Measurements from ENCODE around the gene AKAP1.

Gene AKAP1

DNA sequence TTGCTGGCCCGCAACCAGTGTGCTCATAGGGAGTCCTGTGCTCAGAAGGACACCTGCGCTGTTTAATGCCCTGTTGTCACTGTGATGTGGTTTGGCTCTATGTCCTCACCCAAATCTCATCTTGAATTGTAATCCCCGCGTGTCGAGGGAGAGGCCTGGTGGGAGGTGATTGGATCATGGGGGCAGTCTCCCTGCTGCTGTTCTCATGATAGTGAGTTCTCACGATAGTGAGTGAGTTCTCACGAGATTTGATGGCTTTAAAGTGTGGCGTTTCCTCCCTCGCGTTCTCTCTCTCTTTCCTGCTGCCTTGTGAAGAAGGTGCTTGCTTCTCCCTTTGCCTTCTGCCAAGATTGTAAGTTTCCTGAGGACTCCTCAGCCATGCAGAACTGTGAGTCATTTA, 66.8 kb downstream of the AKAP1 start:
- no peak overlapping the region for H3K4me3 ChIP-seq (replicated peaks; ENCODE audit: low read depth, low read length)
- TF ChIP-seq, protein P1, sequence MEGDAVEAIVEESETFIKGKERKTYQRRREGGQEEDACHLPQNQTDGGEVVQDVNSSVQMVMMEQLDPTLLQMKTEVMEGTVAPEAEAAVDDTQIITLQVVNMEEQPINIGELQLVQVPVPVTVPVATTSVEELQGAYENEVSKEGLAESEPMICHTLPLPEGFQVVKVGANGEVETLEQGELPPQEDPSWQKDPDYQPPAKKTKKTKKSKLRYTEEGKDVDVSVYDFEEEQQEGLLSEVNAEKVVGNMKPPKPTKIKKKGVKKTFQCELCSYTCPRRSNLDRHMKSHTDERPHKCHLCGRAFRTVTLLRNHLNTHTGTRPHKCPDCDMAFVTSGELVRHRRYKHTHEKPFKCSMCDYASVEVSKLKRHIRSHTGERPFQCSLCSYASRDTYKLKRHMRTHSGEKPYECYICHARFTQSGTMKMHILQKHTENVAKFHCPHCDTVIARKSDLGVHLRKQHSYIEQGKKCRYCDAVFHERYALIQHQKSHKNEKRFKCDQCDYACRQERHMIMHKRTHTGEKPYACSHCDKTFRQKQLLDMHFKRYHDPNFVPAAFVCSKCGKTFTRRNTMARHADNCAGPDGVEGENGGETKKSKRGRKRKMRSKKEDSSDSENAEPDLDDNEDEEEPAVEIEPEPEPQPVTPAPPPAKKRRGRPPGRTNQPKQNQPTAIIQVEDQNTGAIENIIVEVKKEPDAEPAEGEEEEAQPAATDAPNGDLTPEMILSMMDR (IDR thresholded peaks at IDR 0.05; ENCODE audit: low read depth, low read length, missing control alignments): no peak
- no peak for DNase-seq (ENCODE audit: extremely low read depth, low read depth)

DNA sequence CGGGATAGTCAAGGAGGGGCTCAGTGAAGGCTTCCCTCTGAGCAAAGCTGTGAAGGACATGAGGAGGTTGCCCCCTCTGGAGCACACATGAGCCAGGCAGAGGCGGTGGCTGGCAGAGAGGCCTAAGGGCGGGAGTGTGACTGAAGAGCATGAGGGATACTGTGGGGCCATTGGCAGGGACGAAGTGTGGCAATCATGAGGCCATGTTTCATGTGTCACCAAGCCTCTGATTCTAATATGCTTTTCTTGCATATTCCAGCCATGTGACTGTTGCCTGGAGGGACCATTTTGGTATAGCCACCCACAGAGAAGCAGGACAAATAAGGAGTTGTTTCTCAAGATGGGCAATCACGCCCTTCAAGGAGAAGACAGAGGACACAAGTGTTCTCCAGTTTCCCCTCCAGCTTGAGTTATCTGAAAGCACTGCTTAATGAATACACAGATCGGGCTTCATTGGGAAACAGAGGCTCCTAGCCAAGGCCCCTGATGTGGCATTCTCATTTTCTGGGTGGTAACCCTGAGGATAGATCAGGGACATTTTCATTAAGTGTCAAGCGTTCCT, 68.0 kb downstream of the AKAP1 start:
- TF ChIP-seq, protein P1 (IDR thresholded peaks at IDR 0.05; ENCODE audit: low read depth, low read length, missing control alignments): no peak
- no peak for DNase-seq (ENCODE audit: extremely low read depth, low read depth)
- H3K4me3 ChIP-seq (replicated peaks; ENCODE audit: low read depth, low read length): no peak overlapping the region

DNA sequence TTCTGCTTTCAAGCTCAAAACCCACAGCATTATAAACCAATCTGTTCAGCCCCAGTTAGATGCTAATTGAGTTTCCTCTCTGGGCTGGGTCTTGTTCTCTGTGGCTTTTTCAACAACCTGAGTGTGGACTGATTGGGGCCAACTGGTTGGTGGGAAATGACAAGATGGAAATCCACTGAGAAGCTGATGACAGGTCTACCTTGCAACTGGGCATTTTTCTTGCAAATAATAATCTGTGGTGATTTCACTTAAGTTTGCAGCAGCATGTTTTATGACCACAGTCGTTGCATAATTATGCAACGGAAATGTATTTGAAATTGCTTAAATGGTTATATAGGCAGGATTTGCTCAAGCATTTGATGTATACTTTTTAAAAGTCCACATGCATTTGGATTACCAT, 69.9 kb downstream of the AKAP1 start:
- no peak overlapping the region for H3K4me3 ChIP-seq (replicated peaks; ENCODE audit: low read depth, low read length)
- no peak for DNase-seq (ENCODE audit: extremely low read depth, low read depth)
- TF ChIP-seq, protein P1 (IDR thresholded peaks at IDR 0.05; ENCODE audit: low read depth, low read length, missing control alignments): no peak

DNA sequence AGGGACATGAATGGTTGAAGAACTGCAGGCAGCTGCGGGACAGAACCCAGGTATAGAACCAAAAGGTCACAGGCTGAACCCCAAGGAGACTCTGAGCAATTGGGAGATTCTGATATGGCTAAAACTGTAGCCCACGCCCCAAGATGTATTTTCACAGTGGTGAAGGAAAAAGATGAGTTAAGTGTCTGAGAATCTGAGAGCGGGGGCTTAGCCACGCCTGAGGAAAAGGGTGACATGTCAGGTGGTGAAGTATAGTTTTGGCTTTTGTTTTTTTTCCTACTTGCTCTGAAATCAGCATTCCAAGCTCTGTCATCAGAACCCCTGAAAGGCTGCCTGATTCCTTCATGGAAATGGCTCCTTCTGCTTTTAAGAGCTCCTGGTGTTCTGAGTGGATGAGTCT, 73.3 kb downstream of the AKAP1 start:
- TF ChIP-seq, protein P1 (IDR thresholded peaks at IDR 0.05; ENCODE audit: low read depth, low read length, missing control alignments): no peak
- H3K4me3 ChIP-seq (replicated peaks; ENCODE audit: low read depth, low read length): no peak overlapping the region
- no peak for DNase-seq (ENCODE audit: extremely low read depth, low read depth)

DNA sequence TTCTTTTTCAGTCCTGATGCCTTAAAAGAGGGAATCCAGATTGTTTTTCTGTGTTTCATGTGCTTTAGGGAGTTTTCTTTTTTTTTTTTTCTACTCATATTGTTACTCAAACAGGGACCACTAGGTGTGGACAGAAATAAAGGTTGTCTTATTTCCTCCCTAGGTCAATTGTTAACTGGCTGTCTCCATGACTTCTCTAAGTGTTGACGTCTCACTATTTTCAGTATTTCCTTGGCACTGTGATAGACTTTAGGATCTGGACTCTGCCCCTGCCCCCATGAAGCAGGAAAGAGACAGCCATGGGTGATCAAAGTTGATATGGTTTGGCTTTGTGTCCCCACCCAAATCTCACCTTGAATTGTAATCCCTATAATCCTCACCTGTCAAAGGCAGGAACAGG, 73.7 kb downstream of the AKAP1 start:
- TF ChIP-seq, protein P1 (IDR thresholded peaks at IDR 0.05; ENCODE audit: low read depth, low read length, missing control alignments): no peak
- DNase-seq (ENCODE audit: extremely low read depth, low read depth): no peak
- no peak overlapping the region for H3K4me3 ChIP-seq (replicated peaks; ENCODE audit: low read depth, low read length)

DNA sequence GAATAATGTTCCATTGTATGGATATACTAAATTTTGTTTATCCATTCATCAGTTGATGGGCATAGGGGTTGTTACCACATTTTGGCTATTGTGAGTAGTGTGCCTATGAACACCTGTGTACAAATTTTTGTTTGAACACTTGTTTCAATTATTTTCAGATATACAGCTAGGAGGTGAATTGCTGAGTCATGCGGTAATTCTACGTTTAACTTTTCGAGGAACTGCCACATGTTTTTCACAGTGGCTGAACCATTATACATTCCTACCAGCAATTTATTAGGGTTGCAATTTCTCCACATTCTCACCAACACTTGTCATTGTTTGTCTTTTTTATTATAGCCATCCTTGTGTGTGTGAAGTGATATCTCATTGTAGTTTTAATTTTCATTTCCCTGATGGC, 75.6 kb downstream of the AKAP1 start:
- no peak for DNase-seq (ENCODE audit: extremely low read depth, low read depth)
- H3K4me3 ChIP-seq (replicated peaks; ENCODE audit: low read depth, low read length): no peak overlapping the region
- TF ChIP-seq, protein P1 (IDR thresholded peaks at IDR 0.05; ENCODE audit: low read depth, low read length, missing control alignments): no peak

DNA sequence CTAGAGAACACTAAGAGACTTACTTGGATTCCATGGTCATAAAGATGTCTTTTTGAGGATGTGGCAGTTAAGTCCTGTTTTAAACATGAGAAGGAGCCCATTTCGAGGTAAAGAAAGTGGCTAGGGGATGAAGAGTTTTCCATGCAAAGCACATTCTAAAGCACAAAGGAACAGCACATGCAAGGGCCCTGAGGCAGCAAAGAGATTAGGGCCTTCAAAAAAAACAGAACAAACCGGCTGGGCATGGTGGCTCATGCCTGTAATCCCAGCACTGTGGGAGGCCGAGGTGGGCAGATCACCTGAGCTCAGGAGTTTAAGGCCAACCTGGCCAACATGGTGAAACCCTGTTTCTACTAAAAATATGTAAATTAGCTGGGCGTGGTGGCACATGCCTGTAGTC, 79.8 kb downstream of the AKAP1 start:
- DNase-seq (ENCODE audit: extremely low read depth, low read depth): no peak
- TF ChIP-seq, protein P1 (IDR thresholded peaks at IDR 0.05; ENCODE audit: low read depth, low read length, missing control alignments): no peak
- no peak overlapping the region for H3K4me3 ChIP-seq (replicated peaks; ENCODE audit: low read depth, low read length)

Measured in HFF-Myc (cell line).